Measurements from ENCODE around the gene TBCA.
A peak's percentile ranks its signal among the peaks of the same experiment; 100 is the strongest.

The TBCA gene

GRCh38 chr5:77806213-77806843 is 30.2 kb upstream of the TBCA start:
- Histone ChIP-seq H4K20me1 (ENCODE audit: insufficient read depth) (no peaks in the 10 kb centered on the region), H3K36me3 (ENCODE audit: insufficient read depth) (no peaks in the 10 kb centered on the region), H3K4me2 (peak overlapping the region; percentile 56; the same call in 1 of the 2 replicates), H2AFZ (ENCODE audit: low read depth) (0 out of 2 replicates have a peak overlapping the region, but pooled peaks have one; percentile 18), H3K9ac (no peak overlapping the region), H3K27me3 (ENCODE audit: insufficient read depth, low read depth) (no peaks in the 10 kb centered on the region), H3K4me3 (IDR thresholded peaks at IDR 0.05; ENCODE audit: insufficient read depth, low read depth, low read length) (no peak overlapping the region), H3K79me2 (ENCODE audit: insufficient read depth, low read depth) (no peaks in the 10 kb centered on the region), H3K4me1 (ENCODE audit: low read depth, poor library complexity, severe bottlenecking) (peaks cover 4% of the 10 kb centered on the region), H3K27ac (no peak overlapping the region)
- no peak for TF ChIP-seq CTCF (conservative IDR thresholded peaks at IDR 0.05; ENCODE audit: low read depth, low read length)

- Histone ChIP-seq H3K9ac (no peak overlapping the region), H3K4me2 (no peak overlapping the region)
These were observed 22.3 kb upstream of the TBCA start for GRCh38 chr5:77798456-77798855.

GRCh38 chr5:77797136-77797535 is 21.0 kb upstream of the TBCA start:
- Histone ChIP-seq H3K4me1 (ENCODE audit: low read depth, poor library complexity, severe bottlenecking) (no peaks in the 10 kb centered on the region), H3K4me2 (no peak overlapping the region), H3K9ac (no peak overlapping the region), H3K79me2 (ENCODE audit: insufficient read depth, low read depth) (no peaks in the 10 kb centered on the region), H3K4me3 (IDR thresholded peaks at IDR 0.05; ENCODE audit: insufficient read depth, low read depth, low read length) (no peak overlapping the region), H2AFZ (ENCODE audit: low read depth) (no peak overlapping the region), H3K36me3 (ENCODE audit: insufficient read depth) (no peaks in the 10 kb centered on the region), H3K27me3 (ENCODE audit: insufficient read depth, low read depth) (no peaks in the 10 kb centered on the region), H4K20me1 (ENCODE audit: insufficient read depth) (no peaks in the 10 kb centered on the region), H3K27ac (no peak overlapping the region)
- TF ChIP-seq CTCF (conservative IDR thresholded peaks at IDR 0.05; ENCODE audit: low read depth, low read length), result no peak

More at GRCh38 chr5:77798456-77798855, 22.3 kb upstream of the TBCA start:
- H3K79me2 ChIP-seq (ENCODE audit: insufficient read depth, low read depth), result no peaks in the 10 kb centered on the region
- H3K36me3 ChIP-seq (ENCODE audit: insufficient read depth), result no peaks in the 10 kb centered on the region
- no peak for TF ChIP-seq CTCF (conservative IDR thresholded peaks at IDR 0.05; ENCODE audit: low read depth, low read length)
- no peak overlapping the region for H2AFZ ChIP-seq (ENCODE audit: low read depth)
- H3K4me1 ChIP-seq (ENCODE audit: low read depth, poor library complexity, severe bottlenecking), result no peaks in the 10 kb centered on the region
- H3K27ac ChIP-seq, result no peak overlapping the region
- no peaks in the 10 kb centered on the region for H3K27me3 ChIP-seq (ENCODE audit: insufficient read depth, low read depth)
- H4K20me1 ChIP-seq (ENCODE audit: insufficient read depth), result no peaks in the 10 kb centered on the region
- H3K4me3 ChIP-seq (IDR thresholded peaks at IDR 0.05; ENCODE audit: insufficient read depth, low read depth, low read length), result no peak overlapping the region

GRCh38 chr5:77795846-77796245 is 19.7 kb upstream of the TBCA start:
- Histone ChIP-seq H3K27me3 (ENCODE audit: insufficient read depth, low read depth) (no peaks in the 10 kb centered on the region), H3K4me1 (ENCODE audit: low read depth, poor library complexity, severe bottlenecking) (no peaks in the 10 kb centered on the region), H3K4me3 (IDR thresholded peaks at IDR 0.05; ENCODE audit: insufficient read depth, low read depth, low read length) (no peak overlapping the region), H3K4me2 (no peak overlapping the region), H2AFZ (ENCODE audit: low read depth) (no peak overlapping the region), H4K20me1 (ENCODE audit: insufficient read depth) (no peaks in the 10 kb centered on the region), H3K36me3 (ENCODE audit: insufficient read depth) (no peaks in the 10 kb centered on the region), H3K79me2 (ENCODE audit: insufficient read depth, low read depth) (no peaks in the 10 kb centered on the region), H3K27ac (no peak overlapping the region), H3K9ac (no peak overlapping the region)
- no peak for TF ChIP-seq CTCF (conservative IDR thresholded peaks at IDR 0.05; ENCODE audit: low read depth, low read length)
